ENCODE results near the gene JMJD6.
A peak's percentile ranks its signal among the peaks of the same experiment; 100 is the strongest.

The JMJD6 gene

GRCh38 chr17:76675648-76676047 is 50.8 kb downstream of the JMJD6 start:
- Histone ChIP-seq H3K9ac (ENCODE audit: low read depth, low read length) (no peak overlapping the region), H3K4me1 (ENCODE audit: insufficient read depth, low read length) (peaks cover 5% of the 10 kb centered on the region; the same call in 1 of the 2 replicates), H3K36me3 (ENCODE audit: insufficient read depth, low read length) (no peaks in the 10 kb centered on the region), H3K9me3 (ENCODE audit: control insufficient read depth, insufficient read depth, low read length) (no peaks in the 10 kb centered on the region)

DNA sequence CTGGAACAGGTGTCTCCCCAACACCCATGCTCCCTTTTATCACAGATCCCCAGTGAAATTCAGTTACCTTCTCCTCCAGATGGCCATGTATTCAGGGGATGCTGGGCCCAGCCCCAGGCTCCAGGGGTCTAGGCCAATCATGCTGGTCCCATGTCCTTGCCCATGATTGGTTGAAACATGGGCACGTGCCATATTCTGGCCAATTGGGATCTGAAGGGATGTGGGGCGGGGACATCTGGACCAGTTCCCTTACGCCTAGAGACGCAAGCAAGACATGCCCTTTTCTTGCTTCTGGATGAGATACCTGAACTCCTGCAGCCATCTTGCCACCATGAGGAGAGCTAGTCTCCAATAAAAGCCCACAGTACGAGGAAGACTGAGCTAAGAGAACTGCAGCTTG is 51.8 kb downstream of the JMJD6 start:
- no peaks in the 10 kb centered on the region for H3K9me3 ChIP-seq (ENCODE audit: control insufficient read depth, insufficient read depth, low read length)
- no peaks in the 10 kb centered on the region for H3K36me3 ChIP-seq (ENCODE audit: insufficient read depth, low read length)
- H3K4me1 ChIP-seq (ENCODE audit: insufficient read depth, low read length), result peaks cover 12% of the 10 kb centered on the region
- H3K9ac ChIP-seq (ENCODE audit: low read depth, low read length), result no peak overlapping the region

- no peaks in the 10 kb centered on the region for H3K36me3 ChIP-seq (ENCODE audit: insufficient read depth, low read length)
- H3K4me1 ChIP-seq (ENCODE audit: insufficient read depth, low read length), result peaks cover 12% of the 10 kb centered on the region
- no peak overlapping the region for H3K9ac ChIP-seq (ENCODE audit: low read depth, low read length)
- no peaks in the 10 kb centered on the region for H3K9me3 ChIP-seq (ENCODE audit: control insufficient read depth, insufficient read depth, low read length)
Measured at GRCh38 chr17:76673729-76674128, 52.7 kb downstream of the JMJD6 start.

DNA sequence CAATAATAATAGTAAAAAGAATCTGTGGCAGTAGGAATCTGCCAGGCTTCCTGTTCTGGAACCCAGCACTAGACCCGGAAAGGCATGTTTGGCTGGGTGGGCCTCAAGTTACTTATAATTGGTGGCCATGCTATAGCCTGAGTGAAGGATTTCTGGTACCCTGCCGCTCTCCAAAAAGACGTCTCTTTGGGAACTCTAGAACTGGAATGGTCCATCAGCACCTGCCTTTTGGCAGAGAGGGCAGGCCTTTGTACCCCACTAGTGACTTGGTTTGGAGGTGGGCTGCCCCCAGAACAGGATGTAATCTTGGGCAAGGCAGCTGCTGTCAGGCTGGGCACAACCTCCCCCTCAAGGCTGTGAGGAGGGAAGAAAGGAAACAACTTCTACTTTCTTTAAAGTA is 53.5 kb downstream of the JMJD6 start:
- no peaks in the 10 kb centered on the region for H3K36me3 ChIP-seq (ENCODE audit: insufficient read depth, low read length)
- H3K9me3 ChIP-seq (ENCODE audit: control insufficient read depth, insufficient read depth, low read length), result no peaks in the 10 kb centered on the region
- H3K4me1 ChIP-seq (ENCODE audit: insufficient read depth, low read length), result peaks cover 15% of the 10 kb centered on the region
- no peak overlapping the region for H3K9ac ChIP-seq (ENCODE audit: low read depth, low read length)

- peaks cover 18% of the 10 kb centered on the region for H3K4me1 ChIP-seq (ENCODE audit: insufficient read depth, low read length)
- H3K9ac ChIP-seq (ENCODE audit: low read depth, low read length), result peak overlapping the region; percentile 83
- no peaks in the 10 kb centered on the region for H3K9me3 ChIP-seq (ENCODE audit: control insufficient read depth, insufficient read depth, low read length)
- H3K36me3 ChIP-seq (ENCODE audit: insufficient read depth, low read length), result no peaks in the 10 kb centered on the region
Measured at GRCh38 chr17:76672270-76672851, 54.0 kb downstream of the JMJD6 start.

GRCh38 chr17:76671912-76672262 is 54.5 kb downstream of the JMJD6 start:
- peaks cover 18% of the 10 kb centered on the region for H3K4me1 ChIP-seq (ENCODE audit: insufficient read depth, low read length)
- H3K9me3 ChIP-seq (ENCODE audit: control insufficient read depth, insufficient read depth, low read length), result no peaks in the 10 kb centered on the region
- H3K9ac ChIP-seq (ENCODE audit: low read depth, low read length), result peak overlapping the region; percentile 83
- no peaks in the 10 kb centered on the region for H3K36me3 ChIP-seq (ENCODE audit: insufficient read depth, low read length)

- Histone ChIP-seq H3K9me3 (ENCODE audit: control insufficient read depth, insufficient read depth, low read length) (no peaks in the 10 kb centered on the region), H3K36me3 (ENCODE audit: insufficient read depth, low read length) (no peaks in the 10 kb centered on the region), H3K9ac (ENCODE audit: low read depth, low read length) (peak overlapping the region; percentile 83), H3K4me1 (ENCODE audit: insufficient read depth, low read length) (peaks cover 18% of the 10 kb centered on the region)
Measured at GRCh38 chr17:76671123-76671911, 55.1 kb downstream of the JMJD6 start.

DNA sequence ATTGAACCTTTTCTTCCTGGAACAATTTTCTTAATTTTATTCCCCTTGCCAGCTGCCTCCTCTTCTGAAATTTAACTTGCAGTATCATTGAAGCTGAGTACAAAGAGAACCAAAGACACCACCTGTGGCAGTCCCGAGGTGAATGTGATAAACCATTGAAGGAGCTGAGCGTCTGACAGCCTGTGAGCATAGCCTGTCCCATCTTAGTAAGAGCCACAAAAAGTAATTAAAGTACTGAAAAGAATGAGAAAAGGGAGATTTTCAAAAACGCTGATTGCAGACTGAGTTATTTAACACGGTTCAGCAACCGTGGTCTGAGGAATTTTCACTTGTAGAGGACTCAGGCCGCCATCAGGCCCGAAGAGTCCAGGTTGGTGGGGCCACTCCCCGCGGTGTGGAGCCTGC is 55.7 kb downstream of the JMJD6 start:
- Histone ChIP-seq H3K9ac (ENCODE audit: low read depth, low read length) (peak overlapping the region; percentile 77), H3K36me3 (ENCODE audit: insufficient read depth, low read length) (no peaks in the 10 kb centered on the region), H3K4me1 (ENCODE audit: insufficient read depth, low read length) (peaks cover 18% of the 10 kb centered on the region), H3K9me3 (ENCODE audit: control insufficient read depth, insufficient read depth, low read length) (no peaks in the 10 kb centered on the region)

- Histone ChIP-seq H3K9ac (ENCODE audit: low read depth, low read length) (no peak overlapping the region), H3K9me3 (ENCODE audit: control insufficient read depth, insufficient read depth, low read length) (no peaks in the 10 kb centered on the region), H3K4me1 (ENCODE audit: insufficient read depth, low read length) (peaks cover 18% of the 10 kb centered on the region), H3K36me3 (ENCODE audit: insufficient read depth, low read length) (no peaks in the 10 kb centered on the region)
Measured at GRCh38 chr17:76670020-76670717, 56.2 kb downstream of the JMJD6 start.

Data from ES-I3 (cell line).